Measurements from ENCODE around the gene TAAR9.

The TAAR9 gene

DNA sequence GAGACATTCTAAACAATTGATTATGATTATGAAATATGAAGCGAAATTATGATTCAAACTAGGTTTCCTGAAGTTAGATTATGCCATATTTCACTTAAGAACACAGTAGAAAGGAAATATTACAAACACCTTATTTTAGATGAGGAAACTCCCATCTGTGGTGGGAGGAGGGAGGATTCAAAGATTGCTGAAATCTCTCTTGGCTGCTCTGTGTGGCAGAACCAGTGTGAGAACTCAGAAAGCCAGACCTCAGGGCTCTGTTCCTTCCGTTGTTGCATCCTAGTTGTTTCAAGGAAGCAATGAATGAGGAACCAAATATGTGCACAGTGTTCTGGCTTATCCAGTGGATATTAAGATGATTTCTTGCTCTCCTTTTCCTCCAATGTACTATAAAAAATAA is 49.3 kb downstream of the TAAR9 start:
- Histone ChIP-seq H3K27ac (no peak overlapping the region), H3K4me3 (no peak overlapping the region)
- no peak for DNase-seq (ENCODE audit: low spot score)
- TF ChIP-seq, protein P1, sequence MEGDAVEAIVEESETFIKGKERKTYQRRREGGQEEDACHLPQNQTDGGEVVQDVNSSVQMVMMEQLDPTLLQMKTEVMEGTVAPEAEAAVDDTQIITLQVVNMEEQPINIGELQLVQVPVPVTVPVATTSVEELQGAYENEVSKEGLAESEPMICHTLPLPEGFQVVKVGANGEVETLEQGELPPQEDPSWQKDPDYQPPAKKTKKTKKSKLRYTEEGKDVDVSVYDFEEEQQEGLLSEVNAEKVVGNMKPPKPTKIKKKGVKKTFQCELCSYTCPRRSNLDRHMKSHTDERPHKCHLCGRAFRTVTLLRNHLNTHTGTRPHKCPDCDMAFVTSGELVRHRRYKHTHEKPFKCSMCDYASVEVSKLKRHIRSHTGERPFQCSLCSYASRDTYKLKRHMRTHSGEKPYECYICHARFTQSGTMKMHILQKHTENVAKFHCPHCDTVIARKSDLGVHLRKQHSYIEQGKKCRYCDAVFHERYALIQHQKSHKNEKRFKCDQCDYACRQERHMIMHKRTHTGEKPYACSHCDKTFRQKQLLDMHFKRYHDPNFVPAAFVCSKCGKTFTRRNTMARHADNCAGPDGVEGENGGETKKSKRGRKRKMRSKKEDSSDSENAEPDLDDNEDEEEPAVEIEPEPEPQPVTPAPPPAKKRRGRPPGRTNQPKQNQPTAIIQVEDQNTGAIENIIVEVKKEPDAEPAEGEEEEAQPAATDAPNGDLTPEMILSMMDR (IDR thresholded peaks at IDR 0.05), result no peak
